GM18867 (cell line): ENCODE measurements around the gene CD28.
"Not testable (repeated sequence)": the region's sequence is repeated elsewhere in the genome, so short reads cannot be mapped to it uniquely, and the experiment has no call there.

ENCODE experiments used
- ATAC-seq: cut with Tn5 transposase; IDR thresholded peaks from one replicate; pipeline ENCODE4 v1.9.1; 2021; ENCODE audit warnings: mild to moderate bottlenecking, moderate library complexity; ENCODE audit not compliant: unreplicated experiment

The CD28 gene

GRCh38 chr2:203781151-203781550 lies 74.7 kb downstream of the CD28 start:
- ATAC-seq, result no peak

DNA sequence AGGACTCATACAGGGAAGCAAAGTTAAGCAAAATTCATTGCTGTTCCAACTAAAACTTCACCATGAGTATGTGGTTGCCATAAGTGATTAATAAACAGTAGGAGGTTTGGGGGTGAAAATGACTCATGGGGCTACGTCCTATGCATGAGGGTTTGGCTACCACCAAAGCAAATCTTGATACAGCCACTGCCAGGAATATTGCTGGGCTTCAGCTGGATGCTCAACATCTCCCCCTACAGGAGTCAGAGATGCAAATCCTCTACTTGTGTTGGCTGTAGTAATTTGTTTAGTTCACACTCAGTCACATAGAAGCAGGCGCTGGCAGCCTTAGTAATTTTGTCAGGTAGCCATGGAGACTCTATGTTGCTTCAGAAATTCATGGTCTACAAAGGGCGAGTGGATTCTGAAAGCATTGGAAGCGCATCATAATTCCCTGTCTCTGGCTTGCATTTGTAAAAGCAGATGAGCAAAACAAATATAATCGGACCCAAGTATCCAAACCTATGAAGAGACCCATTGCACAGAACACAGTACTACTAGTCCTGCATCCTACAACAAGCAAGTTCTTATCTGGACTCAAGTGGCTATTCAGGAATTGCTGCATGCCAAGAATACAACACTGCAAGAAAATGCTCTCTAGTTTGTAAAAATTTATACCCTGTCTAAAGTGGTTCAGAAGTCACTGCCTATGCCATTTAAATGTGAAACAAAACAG lies 76.0 kb downstream of the CD28 start:
- peak; percentile 67 for ATAC-seq

DNA sequence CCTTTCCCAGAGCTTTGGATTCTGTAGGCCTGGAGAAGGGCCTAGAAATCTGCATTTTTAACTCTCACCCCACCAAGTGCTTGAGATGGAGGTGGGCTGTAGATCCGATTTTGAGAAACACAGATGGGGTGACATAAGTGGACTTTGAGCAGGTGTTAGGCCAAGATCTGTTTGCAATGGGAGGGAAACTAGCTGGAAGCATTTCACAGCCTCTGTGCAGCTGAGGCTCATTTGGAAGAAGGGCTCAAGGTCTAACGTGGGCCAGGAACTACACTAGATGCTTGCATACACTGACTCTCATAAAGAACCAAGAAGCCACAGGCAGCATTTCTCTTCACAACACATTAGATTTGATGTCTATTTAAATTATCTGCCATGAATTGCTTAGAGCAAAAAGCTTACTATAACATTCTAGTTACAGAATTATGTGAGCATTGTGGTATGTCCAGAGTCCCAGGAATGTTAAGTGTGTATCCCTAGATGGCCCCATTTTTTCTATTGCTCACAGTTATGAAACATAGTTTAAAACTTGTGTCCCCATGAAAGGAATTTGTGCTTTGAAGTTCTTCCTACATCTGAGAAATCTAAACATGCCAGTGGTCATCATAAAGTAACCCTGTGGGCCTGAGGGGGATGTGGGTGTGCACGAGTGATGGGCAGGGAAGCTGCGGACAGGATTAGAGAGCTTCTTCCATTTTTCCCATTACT lies 77.2 kb downstream of the CD28 start:
- no peak for ATAC-seq

GRCh38 chr2:203784710-203785270 lies 78.4 kb downstream of the CD28 start:
- ATAC-seq, result not testable (repeated sequence)

- not testable (repeated sequence) for ATAC-seq
Observed at GRCh38 chr2:203785391-203786110, 79.1 kb downstream of the CD28 start.

GRCh38 chr2:203786549-203787351 lies 80.3 kb downstream of the CD28 start:
- no peak for ATAC-seq

- ATAC-seq, result no peak
Observed at GRCh38 chr2:203787979-203788378, 81.5 kb downstream of the CD28 start.
